ENCODE data around the gene CCR7. TPM values are rescaled to one million over a fixed set of nuclear protein-coding genes. Genes with fewer than 3 reads are reported as not detected.

CCR7 gene
- total RNA-seq, 3 donors from 2014 or later: 0.16 to 1.0 (median 0.33) TPM

- Histone ChIP-seq H3K4me3 (no peak overlapping the region), H3K27me3 (no peaks in the 10 kb centered on the region), H3K27ac (peak overlapping the region in 1 of 2 donors; percentile 97), H3K36me3 (no peaks in the 10 kb centered on the region), H3K4me1 (peaks cover 8 to 19% of the 10 kb centered on the region in 2 donors), H3K9me3 (no peaks in the 10 kb centered on the region)
- intact Hi-C loops (cut with DNase I; ENCODE audit: low total_unique reads): loop anchor here (10.0 kb wide), 1 partner anchor 1743 kb away; no protein-coding TSS in a partner anchor
- DNase-seq (ENCODE audit: low spot score in 2 of 2): no peak
- TF ChIP-seq, protein P1, sequence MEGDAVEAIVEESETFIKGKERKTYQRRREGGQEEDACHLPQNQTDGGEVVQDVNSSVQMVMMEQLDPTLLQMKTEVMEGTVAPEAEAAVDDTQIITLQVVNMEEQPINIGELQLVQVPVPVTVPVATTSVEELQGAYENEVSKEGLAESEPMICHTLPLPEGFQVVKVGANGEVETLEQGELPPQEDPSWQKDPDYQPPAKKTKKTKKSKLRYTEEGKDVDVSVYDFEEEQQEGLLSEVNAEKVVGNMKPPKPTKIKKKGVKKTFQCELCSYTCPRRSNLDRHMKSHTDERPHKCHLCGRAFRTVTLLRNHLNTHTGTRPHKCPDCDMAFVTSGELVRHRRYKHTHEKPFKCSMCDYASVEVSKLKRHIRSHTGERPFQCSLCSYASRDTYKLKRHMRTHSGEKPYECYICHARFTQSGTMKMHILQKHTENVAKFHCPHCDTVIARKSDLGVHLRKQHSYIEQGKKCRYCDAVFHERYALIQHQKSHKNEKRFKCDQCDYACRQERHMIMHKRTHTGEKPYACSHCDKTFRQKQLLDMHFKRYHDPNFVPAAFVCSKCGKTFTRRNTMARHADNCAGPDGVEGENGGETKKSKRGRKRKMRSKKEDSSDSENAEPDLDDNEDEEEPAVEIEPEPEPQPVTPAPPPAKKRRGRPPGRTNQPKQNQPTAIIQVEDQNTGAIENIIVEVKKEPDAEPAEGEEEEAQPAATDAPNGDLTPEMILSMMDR (IDR thresholded peaks at IDR 0.05): no peak
- TF ChIP-seq POLR2A (IDR thresholded peaks at IDR 0.05) (no peak), POLR2AphosphoS5 (IDR thresholded peaks at IDR 0.05) (no peak)
Measured at GRCh38 chr17:40561294-40561870, 3.9 kb downstream of the CCR7 start.

- intact Hi-C loops (cut with DNase I; ENCODE audit: low total_unique reads): loop anchor here (10.0 kb wide), 1 partner anchor 1744 kb away; no protein-coding TSS in a partner anchor
- Histone ChIP-seq H3K4me1 (peaks cover 8 to 19% of the 10 kb centered on the region in 2 donors), H3K36me3 (no peaks in the 10 kb centered on the region), H3K27me3 (no peaks in the 10 kb centered on the region), H3K4me3 (peak overlapping the region; percentile 1 to 61 (median 10)), H3K9me3 (no peaks in the 10 kb centered on the region), H3K27ac (peak overlapping the region; percentile 97)
- TF ChIP-seq POLR2A (IDR thresholded peaks at IDR 0.05): no peak
- TF ChIP-seq, protein P1 (IDR thresholded peaks at IDR 0.05): no peak
- no peak for TF ChIP-seq POLR2AphosphoS5 (IDR thresholded peaks at IDR 0.05)
- no peak for DNase-seq (ENCODE audit: low spot score in 2 of 2)
Measured at GRCh38 chr17:40560592-40561293, 4.5 kb downstream of the CCR7 start.

DNA sequence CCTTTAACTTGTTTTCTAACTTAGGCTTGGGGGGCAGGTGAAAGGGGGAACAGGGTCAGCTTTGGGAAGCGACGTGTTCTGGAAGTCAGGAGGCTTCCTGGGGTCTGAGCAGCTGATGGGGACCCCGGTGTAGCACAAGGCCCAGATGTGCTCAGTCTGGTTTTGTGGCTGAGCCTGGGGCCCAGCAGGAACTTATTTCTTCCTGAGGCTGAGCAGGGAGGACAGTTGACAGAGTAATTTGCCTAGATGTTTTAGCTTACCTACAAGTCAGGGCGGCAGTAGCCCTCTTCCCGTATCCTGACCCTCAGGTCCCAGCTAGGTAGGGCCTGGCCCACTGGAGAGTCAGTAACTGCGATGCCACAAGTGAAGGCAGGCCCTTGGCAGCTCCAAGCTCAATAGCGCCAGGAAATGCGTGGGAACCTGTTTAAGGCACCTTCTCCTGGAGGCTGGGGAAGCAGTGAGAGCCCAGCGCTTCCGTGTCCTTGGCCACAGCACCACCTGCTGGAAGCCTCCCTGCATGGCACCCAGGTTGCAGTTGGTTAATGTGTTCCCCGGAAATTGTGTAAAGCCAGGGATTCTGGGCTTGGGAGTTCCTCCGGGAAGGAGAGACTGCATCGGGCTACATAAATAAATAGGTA is 5.2 kb downstream of the CCR7 start:
- intact Hi-C loops (cut with DNase I; ENCODE audit: low total_unique reads): loop anchor here (10.0 kb wide), 1 partner anchor 1745 kb away; no protein-coding TSS in a partner anchor
- H3K27ac ChIP-seq: peak overlapping the region; percentile 97
- DNase-seq (ENCODE audit: low spot score in 2 of 2): peak; percentile 95

GRCh38 chr17:40559564-40559916 is 5.7 kb downstream of the CCR7 start:
- TF ChIP-seq, protein P1 (IDR thresholded peaks at IDR 0.05): no peak
- TF ChIP-seq POLR2A (IDR thresholded peaks at IDR 0.05) (no peak), POLR2AphosphoS5 (IDR thresholded peaks at IDR 0.05) (no peak)
- peaks cover 8 to 21% of the 10 kb centered on the region in 2 donors for H3K4me1 ChIP-seq
- H3K4me3 ChIP-seq: peak overlapping the region in 1 of 3 donors; percentile 61
- no peaks in the 10 kb centered on the region for H3K9me3 ChIP-seq
- H3K36me3 ChIP-seq: no peaks in the 10 kb centered on the region
- intact Hi-C loops (cut with DNase I; ENCODE audit: low total_unique reads): no loop called here
- peak overlapping the region; percentile 97 for H3K27ac ChIP-seq
- H3K27me3 ChIP-seq: no peaks in the 10 kb centered on the region
- DNase-seq (ENCODE audit: low spot score in 2 of 2): no peak

More for the DNA sequence above, 5.2 kb downstream of the CCR7 start:
- Histone ChIP-seq H3K4me3 (peak overlapping the region; percentile 1 to 61 (median 10)), H3K9me3 (no peaks in the 10 kb centered on the region), H3K4me1 (peaks cover 8 to 21% of the 10 kb centered on the region in 2 donors), H3K36me3 (no peaks in the 10 kb centered on the region), H3K27me3 (no peaks in the 10 kb centered on the region)
- TF ChIP-seq POLR2AphosphoS5 (IDR thresholded peaks at IDR 0.05) (peak; percentile 68 to 81 (median 80)), POLR2A (IDR thresholded peaks at IDR 0.05) (no peak)
- TF ChIP-seq, protein P1 (IDR thresholded peaks at IDR 0.05): peak; percentile 95 to 100 (median 99)
